ENCODE measurements around the gene KRTAP5-7. TPM values are rescaled to one million over a fixed set of nuclear protein-coding genes. Genes with fewer than 3 reads are reported as not detected.

KRTAP5-7 gene
- total RNA-seq, 4 donors from 2014 or later, result not detected

DNA sequence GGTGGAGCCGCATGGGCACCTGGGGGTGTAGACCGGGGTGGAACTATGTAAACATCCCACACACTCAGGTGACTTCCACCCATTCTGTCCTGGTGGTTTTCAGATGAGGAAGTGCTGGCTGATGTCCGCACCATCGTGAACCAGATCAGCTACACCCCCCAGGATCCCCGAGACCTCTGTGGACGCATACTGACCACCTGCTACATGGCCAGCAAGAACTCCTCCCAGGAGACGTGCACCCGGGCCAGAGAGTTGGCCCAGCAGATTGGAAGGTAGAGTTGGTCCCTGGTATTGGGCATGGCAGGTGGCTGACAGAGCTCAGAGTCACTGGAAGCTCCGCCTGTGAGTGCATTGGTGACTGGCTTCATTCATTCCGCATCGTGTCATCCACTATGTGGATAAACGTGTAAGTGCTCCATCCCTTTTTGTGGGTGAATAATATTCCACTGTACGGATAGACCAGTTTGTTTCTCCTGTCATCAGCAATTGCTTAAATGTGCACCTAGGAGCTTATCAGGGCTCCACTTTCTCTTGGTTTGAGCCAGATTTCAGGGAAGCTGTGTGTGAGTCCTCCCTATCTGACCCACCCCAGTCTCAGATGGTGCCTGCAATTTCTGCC is 44.2 kb upstream of the KRTAP5-7 start:
- Histone ChIP-seq H3K36me3 (peaks cover 0 to 95% of the 10 kb centered on the region in 2 donors), H3K4me1 (no peaks in the 10 kb centered on the region), H3K9me3 (no peaks in the 10 kb centered on the region), H3K27ac (no peak overlapping the region), H3K4me3 (no peak overlapping the region), H3K27me3 (no peaks in the 10 kb centered on the region)
- 96 to 97% methylated on average over 5 to 7 of the region's 13 CpGs for WGBS, 2 donors (ENCODE audit: low coverage in 1 of 2)
- TF ChIP-seq EP300 (IDR thresholded peaks at IDR 0.05), result no peak
- TF ChIP-seq POLR2A (IDR thresholded peaks at IDR 0.05), result no peak
- no peak for TF ChIP-seq POLR2AphosphoS5 (IDR thresholded peaks at IDR 0.05)
- TF ChIP-seq, protein P1, sequence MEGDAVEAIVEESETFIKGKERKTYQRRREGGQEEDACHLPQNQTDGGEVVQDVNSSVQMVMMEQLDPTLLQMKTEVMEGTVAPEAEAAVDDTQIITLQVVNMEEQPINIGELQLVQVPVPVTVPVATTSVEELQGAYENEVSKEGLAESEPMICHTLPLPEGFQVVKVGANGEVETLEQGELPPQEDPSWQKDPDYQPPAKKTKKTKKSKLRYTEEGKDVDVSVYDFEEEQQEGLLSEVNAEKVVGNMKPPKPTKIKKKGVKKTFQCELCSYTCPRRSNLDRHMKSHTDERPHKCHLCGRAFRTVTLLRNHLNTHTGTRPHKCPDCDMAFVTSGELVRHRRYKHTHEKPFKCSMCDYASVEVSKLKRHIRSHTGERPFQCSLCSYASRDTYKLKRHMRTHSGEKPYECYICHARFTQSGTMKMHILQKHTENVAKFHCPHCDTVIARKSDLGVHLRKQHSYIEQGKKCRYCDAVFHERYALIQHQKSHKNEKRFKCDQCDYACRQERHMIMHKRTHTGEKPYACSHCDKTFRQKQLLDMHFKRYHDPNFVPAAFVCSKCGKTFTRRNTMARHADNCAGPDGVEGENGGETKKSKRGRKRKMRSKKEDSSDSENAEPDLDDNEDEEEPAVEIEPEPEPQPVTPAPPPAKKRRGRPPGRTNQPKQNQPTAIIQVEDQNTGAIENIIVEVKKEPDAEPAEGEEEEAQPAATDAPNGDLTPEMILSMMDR (IDR thresholded peaks at IDR 0.05), result no peak
- no peak for ATAC-seq

DNA sequence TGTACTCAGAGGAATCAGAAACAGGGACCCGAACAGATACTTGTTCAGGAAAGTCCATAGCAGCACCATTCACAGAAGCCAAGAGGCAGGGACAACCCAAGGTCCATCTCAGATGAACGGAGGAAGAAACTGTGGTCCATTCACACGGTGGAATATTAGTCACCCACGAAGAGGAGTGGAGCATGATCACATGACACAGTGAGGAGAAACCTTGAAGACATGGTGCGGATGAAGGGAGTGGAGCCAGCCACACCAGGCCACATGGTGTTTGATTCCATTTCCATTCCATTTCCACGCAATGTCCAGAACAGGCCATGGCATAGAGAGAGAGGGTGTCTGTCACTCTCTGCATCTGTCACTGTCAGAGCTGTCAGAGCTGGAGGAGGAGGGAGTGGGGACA is 43.4 kb upstream of the KRTAP5-7 start:
- Histone ChIP-seq H3K36me3 (peaks cover 0 to 95% of the 10 kb centered on the region in 2 donors), H3K27me3 (no peaks in the 10 kb centered on the region), H3K4me1 (no peaks in the 10 kb centered on the region), H3K27ac (no peak overlapping the region), H3K4me3 (no peak overlapping the region), H3K9me3 (no peaks in the 10 kb centered on the region)
- 78 to 92% methylated on average over 2 to 4 of the region's 6 CpGs for WGBS, 2 donors (ENCODE audit: low coverage in 1 of 2)
- no peak for ATAC-seq
- TF ChIP-seq POLR2A (IDR thresholded peaks at IDR 0.05) (no peak), EP300 (IDR thresholded peaks at IDR 0.05) (no peak), POLR2AphosphoS5 (IDR thresholded peaks at IDR 0.05) (no peak)
- TF ChIP-seq, protein P1 (IDR thresholded peaks at IDR 0.05), result no peak

GRCh38 chr11:71484248-71485062 is 42.6 kb upstream of the KRTAP5-7 start:
- Histone ChIP-seq H3K4me3 (no peak overlapping the region), H3K9me3 (no peaks in the 10 kb centered on the region), H3K4me1 (no peaks in the 10 kb centered on the region), H3K36me3 (peaks cover 0 to 94% of the 10 kb centered on the region in 2 donors), H3K27me3 (no peaks in the 10 kb centered on the region), H3K27ac (no peak overlapping the region)
- ATAC-seq, result no peak
- WGBS, 2 donors (ENCODE audit: low coverage in 1 of 2), result 82 to 90% methylated on average over 9 to 11 of the region's 23 CpGs
- TF ChIP-seq, protein P1 (IDR thresholded peaks at IDR 0.05), result no peak
- TF ChIP-seq POLR2A (IDR thresholded peaks at IDR 0.05), result no peak
- TF ChIP-seq POLR2AphosphoS5 (IDR thresholded peaks at IDR 0.05), result no peak
- TF ChIP-seq EP300 (IDR thresholded peaks at IDR 0.05), result no peak

DNA sequence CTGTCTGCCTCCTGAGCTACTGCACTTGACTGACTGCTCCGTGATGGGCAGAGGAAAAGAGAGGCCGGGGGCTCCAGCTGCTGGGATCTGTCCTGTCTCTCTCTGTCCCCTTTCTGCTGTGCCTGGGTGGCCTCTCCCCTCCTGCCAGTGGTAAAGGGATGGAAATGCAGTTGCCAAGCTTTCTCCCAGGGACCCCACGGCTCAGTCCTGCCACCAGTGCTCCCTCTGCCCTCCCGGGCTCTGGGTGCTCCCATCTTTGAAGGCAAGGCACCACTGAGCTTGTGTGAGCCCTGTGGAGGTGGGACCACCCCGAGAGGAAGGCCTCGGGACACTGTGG is 42.0 kb upstream of the KRTAP5-7 start:
- peaks cover 0 to 94% of the 10 kb centered on the region in 2 donors for H3K36me3 ChIP-seq
- no peaks in the 10 kb centered on the region for H3K27me3 ChIP-seq
- no peak overlapping the region for H3K4me3 ChIP-seq
- no peak for TF ChIP-seq POLR2AphosphoS5 (IDR thresholded peaks at IDR 0.05)
- TF ChIP-seq, protein P1 (IDR thresholded peaks at IDR 0.05), result no peak
- TF ChIP-seq POLR2A (IDR thresholded peaks at IDR 0.05), result no peak
- TF ChIP-seq EP300 (IDR thresholded peaks at IDR 0.05), result no peak
- H3K4me1 ChIP-seq, result no peaks in the 10 kb centered on the region
- no peaks in the 10 kb centered on the region for H3K9me3 ChIP-seq
- ATAC-seq, result no peak
- no peak overlapping the region for H3K27ac ChIP-seq
- 50 to 91% methylated on average over 1 to 3 of the region's 6 CpGs for WGBS, 2 donors (ENCODE audit: low coverage in 1 of 2)

- Histone ChIP-seq H3K36me3 (peaks cover 0 to 94% of the 10 kb centered on the region in 2 donors), H3K4me3 (no peak overlapping the region), H3K27ac (no peak overlapping the region), H3K9me3 (no peaks in the 10 kb centered on the region), H3K4me1 (no peaks in the 10 kb centered on the region), H3K27me3 (no peaks in the 10 kb centered on the region)
- TF ChIP-seq POLR2A (IDR thresholded peaks at IDR 0.05), result no peak
- no peak for TF ChIP-seq POLR2AphosphoS5 (IDR thresholded peaks at IDR 0.05)
- TF ChIP-seq EP300 (IDR thresholded peaks at IDR 0.05), result no peak
- TF ChIP-seq, protein P1 (IDR thresholded peaks at IDR 0.05), result no peak
- WGBS, 2 donors (ENCODE audit: low coverage in 1 of 2), result 82 to 94% methylated on average over 5 of the region's 18 CpGs
- ATAC-seq, result no peak
Observed at GRCh38 chr11:71485466-71485865, 41.6 kb upstream of the KRTAP5-7 start.
